ENCODE measurements around the gene CENPK.

GRCh38 chr5:65481635-65482295 lies 81.2 kb downstream of the CENPK start, which contains the start of gene ADAMTS6:
- TF ChIP-seq POLR2A (IDR thresholded peaks at IDR 0.05) (peak in 1 of 2 donors; percentile 67), CTCF (IDR thresholded peaks at IDR 0.05) (peak in 1 of 5 experiments; percentile 18)

Data from tibial nerve (tissue), 3 donors.